GM18517 (cell line): ENCODE data around the gene DPYSL4.

Experiments
- ATAC-seq: cut with Tn5 transposase; IDR thresholded peaks from one replicate; pipeline ENCODE4 v1.9.1; 2021; ENCODE audit warnings: mild to moderate bottlenecking, moderate library complexity; ENCODE audit not compliant: unreplicated experiment

DPYSL4 gene

DNA sequence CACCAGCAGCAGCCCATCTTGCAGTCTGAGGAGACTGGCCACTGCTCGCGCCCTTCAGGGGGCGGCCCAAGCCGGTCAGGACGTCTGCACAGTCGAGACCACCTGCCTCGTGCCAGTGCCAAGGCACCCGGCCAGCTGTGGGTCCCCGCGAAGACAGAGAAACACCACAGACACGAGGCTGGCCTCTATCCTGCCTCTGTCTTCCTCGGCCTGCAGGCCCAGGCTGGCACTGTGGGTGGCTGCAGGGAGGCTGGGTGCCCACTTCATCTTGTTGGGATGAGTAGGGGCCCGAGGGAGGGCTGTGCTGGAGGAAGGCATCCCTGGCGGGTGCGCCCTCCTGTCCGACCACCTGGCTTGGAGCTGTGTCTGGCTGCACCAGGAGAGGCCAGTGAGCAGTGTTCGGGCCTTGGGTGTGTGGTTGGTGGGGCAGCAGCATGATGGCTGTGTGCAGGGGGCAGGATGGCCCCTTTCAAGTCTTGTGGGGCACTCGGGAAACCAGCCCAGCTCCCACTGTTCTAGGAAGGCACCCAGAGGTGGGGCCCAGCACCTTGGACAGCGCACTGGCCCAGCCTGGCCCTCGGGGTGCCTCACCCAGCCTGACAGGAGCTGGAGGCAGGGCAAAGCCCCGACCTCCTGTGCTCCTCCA lies 7.3 kb downstream of the DPYSL4 start:
- ATAC-seq, result no peak

GRCh38 chr10:132194726-132195125 lies 8.0 kb downstream of the DPYSL4 start:
- no peak for ATAC-seq

DNA sequence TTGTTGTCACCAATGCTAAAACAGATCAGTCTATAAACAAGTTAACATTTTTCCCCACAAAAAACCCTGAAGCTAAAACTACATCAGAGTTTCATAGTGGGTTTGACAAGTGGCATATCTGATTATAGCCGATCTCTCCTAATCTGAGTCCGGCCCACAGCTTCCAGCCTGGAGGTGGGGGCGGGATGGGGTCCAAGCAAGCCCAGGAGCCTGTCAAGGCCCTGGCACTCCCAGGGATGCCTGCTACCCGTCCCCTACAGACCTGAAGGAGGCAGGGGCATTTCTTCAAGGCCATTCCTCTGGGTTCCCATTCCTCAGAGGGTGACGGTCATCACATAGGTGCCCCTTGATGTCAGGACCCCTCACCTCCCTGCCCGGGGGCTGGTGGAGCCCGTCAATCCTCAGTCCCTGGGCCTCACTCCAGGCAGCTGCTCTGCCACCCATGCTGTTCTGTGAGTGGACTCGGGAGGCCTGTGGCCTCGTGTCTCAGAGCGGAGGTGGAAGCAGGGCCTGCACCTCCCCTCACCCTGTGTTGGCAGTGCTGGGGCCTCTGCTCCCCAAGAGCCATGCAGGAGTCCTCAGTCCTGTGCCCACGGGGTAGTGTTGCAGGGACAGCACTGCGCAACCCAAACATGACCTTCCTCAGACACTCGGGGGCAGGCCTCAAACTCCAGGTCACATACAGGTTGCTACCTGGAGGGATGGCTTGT lies 8.8 kb downstream of the DPYSL4 start:
- ATAC-seq, result no peak

DNA sequence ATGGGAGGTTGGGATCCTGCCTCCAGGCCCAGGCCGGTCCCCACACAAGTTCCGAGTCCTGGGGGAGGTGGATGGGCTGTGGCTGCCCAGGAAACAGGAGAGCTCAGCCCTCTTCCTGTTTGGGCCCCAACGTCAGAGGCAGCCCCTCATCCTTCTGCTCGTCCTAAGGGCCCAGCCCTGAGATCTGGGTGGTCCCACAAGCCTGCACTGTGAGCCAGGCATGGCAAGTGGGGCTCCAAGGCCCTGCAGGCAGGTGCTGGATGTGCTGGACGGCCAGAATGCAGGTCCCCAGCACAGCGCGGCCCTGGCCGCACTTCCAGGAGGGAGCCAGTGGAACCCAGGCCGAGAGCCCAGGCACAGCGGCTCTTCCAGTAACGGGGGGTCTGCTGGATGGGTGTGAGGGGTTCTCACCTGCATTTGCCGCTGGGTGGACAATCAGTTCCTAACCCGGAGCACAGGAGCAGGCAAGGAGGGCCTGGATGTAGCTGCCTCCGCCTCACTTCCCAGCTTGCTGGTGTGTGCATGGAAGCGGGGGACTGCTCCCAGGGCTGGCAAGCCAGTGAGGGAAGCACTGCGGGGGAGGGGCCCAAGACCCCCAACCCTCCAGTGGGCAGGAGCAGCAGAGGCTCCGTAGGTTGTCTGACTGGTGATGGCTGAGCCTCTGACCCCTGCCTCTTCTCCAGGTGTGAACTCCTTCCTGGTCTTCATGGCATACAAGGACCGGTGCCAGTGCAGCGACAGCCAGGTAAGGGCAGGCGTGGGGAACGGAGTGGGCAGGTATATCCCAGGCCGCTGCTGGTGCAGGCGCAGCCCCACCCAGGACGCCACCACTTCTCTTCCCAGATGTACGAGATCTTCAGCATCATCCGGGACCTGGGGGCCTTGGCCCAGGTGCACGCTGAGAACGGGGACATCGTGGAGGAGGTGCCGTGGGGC lies 9.7 kb downstream of the DPYSL4 start:
- ATAC-seq, result no peak

DNA sequence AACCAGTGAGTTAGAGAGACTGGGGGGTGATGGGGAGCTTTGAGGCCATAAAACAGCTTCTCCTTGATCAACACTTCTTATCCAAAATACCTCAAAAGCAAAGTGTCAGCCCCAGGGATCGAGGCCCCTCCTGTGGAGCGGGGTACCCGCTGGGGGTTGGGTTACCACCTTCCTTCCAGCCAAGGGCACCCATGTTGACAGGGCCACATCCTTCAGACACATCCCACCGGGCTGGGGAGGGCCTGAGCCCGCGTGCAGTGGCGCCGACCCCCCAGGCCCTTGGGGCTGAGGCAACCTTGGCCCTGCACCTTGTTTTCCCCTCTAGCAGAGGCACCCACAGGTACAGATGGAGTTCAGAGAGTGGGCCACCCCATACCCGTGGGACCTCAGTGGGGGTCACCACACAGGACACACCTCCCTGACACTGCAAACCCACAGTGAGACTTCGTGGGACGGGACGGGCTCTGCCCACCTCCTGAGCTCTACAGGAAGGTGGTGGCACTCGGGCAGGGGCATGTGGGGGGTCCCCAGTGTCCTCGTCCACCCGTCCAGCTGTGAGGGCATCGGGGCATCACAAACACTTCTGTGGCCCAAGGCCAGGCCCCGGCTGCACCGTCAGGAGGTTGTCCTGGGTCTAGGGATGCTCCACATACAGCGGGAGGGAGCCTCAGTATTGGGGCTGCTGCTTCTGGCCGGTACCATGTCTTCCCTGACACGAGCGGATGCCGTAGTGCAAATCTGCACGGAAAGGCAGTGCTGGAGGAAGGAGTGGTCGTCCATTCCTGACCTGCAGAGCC lies 10.7 kb downstream of the DPYSL4 start:
- no peak for ATAC-seq

DNA sequence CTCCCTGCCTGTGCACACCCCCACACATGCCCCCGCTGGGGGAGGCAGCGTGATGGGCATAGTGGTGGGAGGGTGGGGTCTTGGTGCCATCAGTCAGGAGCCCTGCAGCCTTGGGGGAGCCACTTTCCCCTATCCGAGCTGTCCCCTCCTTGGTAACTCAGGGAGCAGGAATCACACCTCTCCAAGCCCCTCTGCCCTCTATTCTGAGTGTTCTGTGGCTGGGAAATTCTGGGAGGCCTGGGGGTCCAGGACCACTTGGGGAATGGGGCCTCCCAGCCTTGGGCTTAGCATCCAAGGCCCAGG lies 11.3 kb downstream of the DPYSL4 start:
- ATAC-seq, result no peak

GRCh38 chr10:132198381-132199181 lies 11.8 kb downstream of the DPYSL4 start:
- no peak for ATAC-seq

DNA sequence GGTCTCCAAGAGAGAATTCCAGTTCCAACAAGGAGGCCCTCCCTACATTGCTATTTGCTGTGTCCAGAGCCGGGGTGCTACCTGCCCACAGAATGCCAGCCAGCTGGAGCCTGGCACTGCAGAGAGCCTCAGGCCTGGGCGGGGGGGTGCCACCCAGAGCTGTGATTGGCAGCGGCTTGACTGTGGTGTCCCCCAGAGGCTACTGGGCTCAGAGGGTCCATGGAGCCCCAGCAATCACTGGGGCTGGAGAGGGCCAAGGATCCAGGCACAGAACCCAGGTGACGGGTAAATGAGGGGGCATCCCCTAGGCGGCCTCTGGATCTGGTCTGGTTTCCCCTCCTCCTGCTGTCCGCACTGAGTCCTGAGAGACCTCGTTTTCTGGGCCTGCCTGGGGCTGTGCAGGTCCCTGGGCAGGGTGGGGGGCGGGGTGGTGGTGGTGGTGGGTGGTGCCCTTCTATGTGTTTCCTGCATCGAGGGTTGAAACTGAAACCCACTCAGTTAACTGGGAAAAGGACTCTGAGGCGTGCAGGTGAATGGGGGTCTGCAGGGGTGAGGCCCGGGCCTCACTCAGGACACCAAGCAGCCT lies 12.6 kb downstream of the DPYSL4 start:
- no peak for ATAC-seq

DNA sequence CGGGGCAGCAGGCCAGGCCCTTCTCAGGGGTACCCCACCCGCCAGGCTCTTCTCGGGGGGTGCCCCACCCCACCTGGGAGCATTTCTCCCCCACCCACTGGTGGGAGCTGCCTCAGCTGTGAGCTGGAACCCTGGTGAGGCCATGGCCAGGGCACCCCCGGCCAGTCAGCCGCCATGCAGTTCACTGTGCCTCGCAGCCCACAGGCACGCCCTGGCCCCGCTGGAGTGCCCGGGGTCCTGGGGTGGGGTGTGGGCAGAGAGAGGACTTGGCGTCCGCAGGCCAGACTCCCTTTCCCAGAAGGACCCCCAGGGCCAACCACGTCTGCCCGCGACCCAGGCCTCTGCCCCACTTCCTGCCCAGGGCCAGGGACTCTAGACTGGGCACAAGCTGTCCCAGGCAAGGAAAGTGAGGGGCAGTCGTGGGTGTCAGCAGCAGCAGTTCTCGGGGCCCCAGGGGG lies 13.1 kb downstream of the DPYSL4 start:
- ATAC-seq, result no peak

- ATAC-seq, result no peak
These were observed 13.8 kb downstream of the DPYSL4 start for GRCh38 chr10:132200344-132201110.

DNA sequence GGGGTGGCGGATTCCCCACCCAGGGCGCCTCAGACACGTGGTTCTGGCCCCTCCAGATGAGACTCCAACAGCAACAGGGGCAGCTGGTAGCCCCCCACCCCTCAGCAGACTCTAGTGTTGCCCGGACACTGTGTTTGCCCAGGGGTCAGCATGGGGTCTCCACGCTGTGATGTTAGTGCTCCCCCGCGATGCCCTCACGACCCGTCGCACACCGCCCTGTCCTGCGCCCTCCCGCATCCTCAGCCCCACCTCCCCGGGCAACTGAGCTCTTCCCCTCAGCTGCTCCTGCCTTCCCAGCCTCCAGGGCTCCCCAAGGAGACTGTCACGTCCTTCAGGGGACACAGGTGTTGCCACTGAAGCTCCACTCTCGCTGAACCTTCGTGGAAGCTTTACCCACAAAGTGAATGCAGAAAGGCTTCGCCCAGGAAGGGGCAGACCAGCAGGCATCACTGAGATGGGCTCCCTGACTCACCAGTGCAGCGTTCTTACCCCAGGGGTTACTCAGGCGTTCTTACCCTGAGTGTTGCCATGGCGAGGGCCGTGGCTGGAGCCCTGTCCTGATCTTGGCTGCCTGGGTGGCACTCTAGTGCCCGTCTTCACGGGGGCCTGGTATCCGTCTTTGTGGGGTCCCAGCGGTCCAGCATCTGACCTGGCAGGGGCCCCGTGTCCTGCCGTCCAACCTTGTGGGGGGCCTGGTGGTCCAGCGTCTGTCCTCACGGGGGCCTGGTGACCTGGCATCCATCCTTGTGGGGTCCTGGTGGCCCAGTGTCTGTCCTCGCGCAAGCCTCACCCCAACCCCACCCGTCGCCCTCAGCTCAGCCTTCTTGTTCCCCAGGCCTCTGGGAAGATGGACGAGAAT lies 14.6 kb downstream of the DPYSL4 start:
- no peak for ATAC-seq

- ATAC-seq, result no peak
These were observed 15.6 kb downstream of the DPYSL4 start for GRCh38 chr10:132202070-132202970.

- ATAC-seq, result no peak
These were observed 16.7 kb downstream of the DPYSL4 start for GRCh38 chr10:132203256-132204077.

- ATAC-seq, result no peak
These were observed 17.5 kb downstream of the DPYSL4 start for GRCh38 chr10:132204078-132204780.

- no peak for ATAC-seq
These were observed 18.2 kb downstream of the DPYSL4 start for GRCh38 chr10:132204781-132205473.
